GM12878 (cell line): ENCODE measurements around the gene SETBP1. TPM values are rescaled to one million over a fixed set of nuclear protein-coding genes. Genes with fewer than 3 reads are reported as not detected.

Experiments used
- ATAC-seq: fragments of 200-7000 bp; cut with Tn5 transposase; 3 replicates; pipeline ENCODE4 v1.9.1; 2020; ENCODE audit warnings: mild to moderate bottlenecking, moderate library complexity
- BruUV-seq: library from RNA; stranded (reverse); fragments of 400-500 nt; replicated peaks from 2 replicates; lab custom pipeline; 2021; lab: Mats Ljungman, UMichigan
- CTCF ChIA-PET: fragments of 300-600 bp; sonication (Branson Sonifier 250); formaldehyde crosslinking; extraction: SDS; loops from one replicate; lab custom pipeline; 2021; ENCODE audit warnings: inconsistent platforms; lab: Yijun Ruan, JAX
- POLR2A ChIA-PET: fragments of 350-600 bp; formaldehyde crosslinking; extraction: SDS; loops from one replicate; lab custom pipeline; 2021; ENCODE audit warnings: inconsistent platforms; lab: Charles Lee
- RAD21 ChIA-PET: fragments of 300-600 bp; sonication (Branson Sonifier 250); formaldehyde crosslinking; loops from one replicate; lab custom pipeline; 2023; ENCODE audit warnings: antibody characterized with exemption; ENCODE audit not compliant: unreplicated experiment; lab: Charles Lee
- SMC1A ChIA-PET: fragments of 300-600 bp; sonication (Branson Sonifier 250); formaldehyde crosslinking; loops from one replicate; lab custom pipeline; 2023; ENCODE audit not compliant: unreplicated experiment, uncharacterized antibody; lab: Charles Lee
- DNase-seq: peaks from one replicate; pipeline ENCODE4 v3.0.0-alpha.2; 2011; ENCODE audit warnings: low read depth, low spot score
- FAIRE-seq: peaks from 3 replicates; lab custom pipeline; 2011; peaks lifted over from hg19 to GRCh38; lab: Jason Lieb, UNC
- H2AFZ ChIP-seq: 2 replicates; pipeline ENCODE4 v1.6.0; 2011; ENCODE audit warnings: low read depth, low read length, control low read depth; ENCODE audit not compliant: control insufficient read depth
- H3K27ac ChIP-seq: 2 replicates; pipeline ENCODE4 v1.5.1; 2011; ENCODE audit warnings: control low read depth; ENCODE audit not compliant: control insufficient read depth, insufficient read depth
- H3K27me3 ChIP-seq, 2 experiments: replicated peaks in 1 of 2; 2 replicates each; pipeline versions ENCODE4 v1.6.0 to v1.6.1; 2011; ENCODE audit warnings: low read length in 1 of 2; ENCODE audit not compliant: control insufficient read depth in 2 of 2, insufficient read depth in 2 of 2
- H3K36me3 ChIP-seq, 2 experiments: 2 replicates each; pipeline ENCODE4 v1.5.1; 2011; ENCODE audit warnings: low read length in 1 of 2; ENCODE audit not compliant: control insufficient read depth in 2 of 2, insufficient read depth in 2 of 2
- H3K4me1 ChIP-seq: 2 replicates; pipeline ENCODE4 v1.6.1; 2011; ENCODE audit warnings: mild to moderate bottlenecking, low read length, moderate library complexity, mixed read lengths; ENCODE audit not compliant: control insufficient read depth, insufficient read depth
- H3K4me2 ChIP-seq: 2 replicates; pipeline ENCODE4 v1.6.0; 2011; ENCODE audit warnings: control low read depth; ENCODE audit not compliant: control insufficient read depth, insufficient read depth
- H3K4me3 ChIP-seq: fragments of 200-600 bp; sonication (generic); 2 replicates; pipeline ENCODE4 v1.5.1; 2016
- H3K79me2 ChIP-seq: 2 replicates; pipeline ENCODE4 v1.6.0; 2011; ENCODE audit warnings: low read length; ENCODE audit not compliant: control insufficient read depth, insufficient read depth
- H3K9ac ChIP-seq: 2 replicates; pipeline ENCODE4 v1.8.0; 2011; ENCODE audit warnings: low read length, control low read depth, mixed read lengths; ENCODE audit not compliant: control insufficient read depth, insufficient read depth
- H3K9me3 ChIP-seq: replicated peaks from 3 replicates; pipeline ENCODE4 v1.5.1; 2011; ENCODE audit warnings: mild to moderate bottlenecking, low read length; ENCODE audit not compliant: control insufficient read depth, insufficient read depth
- H4K20me1 ChIP-seq: 2 replicates; pipeline ENCODE4 v1.6.0; 2011; ENCODE audit not compliant: control insufficient read depth, insufficient read depth
- POLR2AphosphoS5 ChIP-seq: IDR thresholded peaks from 2 replicates; pipeline ENCODE4 v1.6.1; 2011; ENCODE audit warnings: mild to moderate bottlenecking, low read length, inconsistent platforms
- SIX5 ChIP-seq: IDR thresholded peaks from 2 replicates; pipeline ENCODE4 v1.6.1; 2011; ENCODE audit warnings: mild to moderate bottlenecking, low read depth, low read length, moderate library complexity; ENCODE audit not compliant: severe bottlenecking
- ZNF622 ChIP-seq: fragments of 450-650 bp; IDR thresholded peaks from 2 replicates; pipeline ENCODE4 v1.6.1; 2017; ENCODE audit warnings: mild to moderate bottlenecking, inconsistent platforms
- ZZZ3 ChIP-seq: IDR thresholded peaks from 2 replicates; pipeline ENCODE4 v1.6.1; 2011; ENCODE audit warnings: low read depth; ENCODE audit not compliant: control insufficient read depth, insufficient read length
- WGBS: methylation state at CpG from one replicate; pipeline ENCODE4 v1.1.6; 2016; ENCODE audit warnings: low lambda C conversion rate; ENCODE audit not compliant: insufficient replicate concordance, insufficient coverage; ENCODE audit errors: missing lambda C conversion rate; 5-methylcytosine and 5-hydroxymethylcytosine counted together
- in situ Hi-C: fragments of 300-500 bp; cut with MboI; formaldehyde crosslinking; loops from 9 replicates; pipeline ENCODE4 v1.14.3; 2018; ENCODE audit warnings: mixed read lengths
- intact Hi-C: fragments of 100-400 bp; cut with micrococcal nuclease; formaldehyde crosslinking; loops from one replicate; pipeline ENCODE4 v1.14.2; 2022; ENCODE audit not compliant: unreplicated experiment
- polyA plus RNA-seq, 11 experiments: library from polyadenylated mRNA; depleted of rRNA in 4 of 11; unstranded in 6 of 11; stranded (reverse) in 5 of 11; fragments of >200 nt; fragmentation: Nextera tagmentation in 4 of 11; fragmentation: Illumina TruSeq in 1 of 11; extraction: Ambion mirVana in 4 of 11; extraction: Trizol in 1 of 11; gene quantifications; 1 replicate in 1 of 11; 2 replicates in 10 of 11; pipeline versions ENCODE4 v1.2.1 to v1.2.3, GENCODE V29; 2011 to 2016; ENCODE audit warnings: inconsistent platforms in 2 of 11, missing spikeins in 2 of 11, low read depth in 1 of 11
- total RNA-seq, 4 experiments: library from RNA; depleted of rRNA in 3 of 4; stranded (reverse); fragments of >200 nt in 3 of 4; fragmentation: Illumina TruSeq in 1 of 4; extraction: Trizol in 1 of 4; gene quantifications; 2 replicates each; pipeline versions ENCODE4 v1.2.1 to v1.2.3, GENCODE V29; 2013 to 2021
- TF ChIP-seq, protein P1 (sequence below): IDR thresholded peaks from 2 replicates; pipeline ENCODE4 v1.6.1; 2011; ENCODE audit warnings: borderline replicate concordance, low read depth, mild to moderate bottlenecking, moderate library complexity, mixed read lengths, low read length; ENCODE audit not compliant: insufficient read depth; ENCODE audit errors: extremely low read length
- TF ChIP-seq, protein P2 (sequence below): fragments of 450-650 bp; IDR thresholded peaks from 2 replicates; pipeline ENCODE4 v1.6.1; 2017; ENCODE audit warnings: mild to moderate bottlenecking

SETBP1 gene
- total and polyA plus RNA-seq, 10 of the 15 experiments (the other 5 are each of a cell fraction or from before 2014, with no cell fraction given): 0.99 to 29.7 (median 8.3) TPM

DNA sequence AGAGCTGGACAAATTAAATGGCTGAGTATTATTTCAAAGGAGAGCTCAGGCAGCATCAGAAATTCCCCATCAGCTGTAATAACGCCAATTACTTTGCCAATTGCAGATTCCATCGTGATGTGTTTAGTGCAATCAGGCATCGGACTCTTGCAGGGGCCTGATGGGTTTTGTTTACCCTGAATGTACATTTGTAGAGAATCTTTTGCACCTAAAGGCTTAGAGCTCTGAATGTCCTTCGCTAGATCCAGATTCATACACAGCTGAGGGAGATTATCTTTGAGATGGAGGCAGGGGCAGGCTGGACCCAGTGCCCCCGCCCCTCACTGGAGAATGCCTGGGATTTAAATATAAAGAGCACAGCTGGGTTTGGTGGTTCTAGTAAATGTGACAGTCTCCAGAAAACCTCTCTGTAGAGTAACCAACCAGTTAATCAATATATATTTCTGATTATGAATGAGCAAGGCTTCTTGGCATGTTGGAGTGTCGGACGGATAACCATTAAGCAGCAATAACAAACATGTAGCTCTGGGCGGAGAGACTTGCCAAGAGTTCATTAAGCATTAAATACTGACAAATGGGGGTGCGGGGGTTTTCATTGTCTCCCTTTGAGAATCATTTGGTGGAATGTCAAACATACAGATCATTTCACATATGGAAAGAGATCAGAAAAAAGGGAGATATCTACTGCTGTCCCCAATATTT is 200.9 kb downstream of the SETBP1 start:
- Histone ChIP-seq H3K9me3 (no peaks in the 10 kb centered on the region), H3K27ac (no peak overlapping the region), H3K27me3 (no peaks in the 10 kb centered on the region), H2AFZ (no peak overlapping the region), H3K36me3 (no peaks in the 10 kb centered on the region), H3K9ac (no peak overlapping the region), H3K4me2 (no peak overlapping the region), H3K4me3 (no peak overlapping the region), H3K4me1 (no peaks in the 10 kb centered on the region), H4K20me1 (no peaks in the 10 kb centered on the region), H3K79me2 (no peaks in the 10 kb centered on the region)
- ChIA-PET RAD21 (interaction anchor here (0.6 to 1.1 kb wide), 6 partner anchors 31 to 332 kb away, joined by 3 to 5 read pairs (median 4); partner anchors contain the start of gene SETBP1), POLR2A (interaction anchor here (0.7 kb wide), 1 partner anchor 23 kb away, joined by 4 read pairs; no protein-coding TSS in a partner anchor), SMC1A (interaction anchor here (0.5 to 2.9 kb wide), 8 partner anchors 8 to 195 kb away, joined by 3 to 12 read pairs (median 4); no protein-coding TSS in a partner anchor), CTCF (interaction anchor here (0.8 to 1.4 kb wide), 4 partner anchors 8 to 15 kb away, joined by 3 to 4 read pairs (median 4); no protein-coding TSS in a partner anchor)
- no TSS peak for BruUV-seq
- DNase-seq: no peak
- in situ Hi-C loops (no loop called here), intact Hi-C loops (no loop called here)
- no peak for FAIRE-seq
- no peak for TF ChIP-seq POLR2AphosphoS5
- TF ChIP-seq ZZZ3: no peak
- TF ChIP-seq SIX5: no peak
- TF ChIP-seq, protein P1, sequence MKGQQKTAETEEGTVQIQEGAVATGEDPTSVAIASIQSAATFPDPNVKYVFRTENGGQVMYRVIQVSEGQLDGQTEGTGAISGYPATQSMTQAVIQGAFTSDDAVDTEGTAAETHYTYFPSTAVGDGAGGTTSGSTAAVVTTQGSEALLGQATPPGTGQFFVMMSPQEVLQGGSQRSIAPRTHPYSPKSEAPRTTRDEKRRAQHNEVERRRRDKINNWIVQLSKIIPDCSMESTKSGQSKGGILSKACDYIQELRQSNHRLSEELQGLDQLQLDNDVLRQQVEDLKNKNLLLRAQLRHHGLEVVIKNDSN: no peak
- no peak for TF ChIP-seq ZNF622
- TF ChIP-seq, protein P2, sequence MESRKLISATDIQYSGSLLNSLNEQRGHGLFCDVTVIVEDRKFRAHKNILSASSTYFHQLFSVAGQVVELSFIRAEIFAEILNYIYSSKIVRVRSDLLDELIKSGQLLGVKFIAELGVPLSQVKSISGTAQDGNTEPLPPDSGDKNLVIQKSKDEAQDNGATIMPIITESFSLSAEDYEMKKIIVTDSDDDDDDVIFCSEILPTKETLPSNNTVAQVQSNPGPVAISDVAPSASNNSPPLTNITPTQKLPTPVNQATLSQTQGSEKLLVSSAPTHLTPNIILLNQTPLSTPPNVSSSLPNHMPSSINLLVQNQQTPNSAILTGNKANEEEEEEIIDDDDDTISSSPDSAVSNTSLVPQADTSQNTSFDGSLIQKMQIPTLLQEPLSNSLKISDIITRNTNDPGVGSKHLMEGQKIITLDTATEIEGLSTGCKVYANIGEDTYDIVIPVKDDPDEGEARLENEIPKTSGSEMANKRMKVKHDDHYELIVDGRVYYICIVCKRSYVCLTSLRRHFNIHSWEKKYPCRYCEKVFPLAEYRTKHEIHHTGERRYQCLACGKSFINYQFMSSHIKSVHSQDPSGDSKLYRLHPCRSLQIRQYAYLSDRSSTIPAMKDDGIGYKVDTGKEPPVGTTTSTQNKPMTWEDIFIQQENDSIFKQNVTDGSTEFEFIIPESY: no peak
- no peak for ATAC-seq
- WGBS: 87% methylated on average over 9 of the region's 9 CpGs
